ENCODE results near the gene KAT8. TPM values are rescaled to one million over a fixed set of nuclear protein-coding genes. Genes with fewer than 3 reads are reported as not detected.

KAT8 gene
- total RNA-seq, 4 donors from 2014 or later: 63.0 to 101 (median 77.8) TPM

DNA sequence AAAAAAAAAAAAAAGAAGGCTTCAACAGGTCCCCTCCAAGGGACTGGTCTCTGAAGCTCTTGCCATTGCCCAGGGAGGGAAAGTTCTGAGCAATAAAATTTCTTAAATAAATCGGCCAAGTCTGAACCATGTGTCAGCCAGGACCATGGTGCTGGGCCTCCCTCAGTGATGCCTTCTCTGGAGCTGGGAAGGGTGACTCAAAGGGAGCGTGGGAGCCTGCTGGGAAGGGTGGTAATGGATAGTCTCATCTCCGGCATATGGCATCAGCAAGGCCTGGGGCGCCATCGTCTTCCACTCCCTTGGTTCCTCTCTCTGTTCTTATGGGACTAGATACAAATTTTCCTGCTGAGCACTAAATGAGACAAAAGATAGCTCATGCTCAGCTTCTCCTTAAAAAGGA is 25.1 kb upstream of the KAT8 start:
- Histone ChIP-seq H3K36me3 (no peaks in the 10 kb centered on the region), H3K4me3 (no peak overlapping the region), H3K27ac (no peak overlapping the region), H3K9me3 (no peaks in the 10 kb centered on the region), H3K27me3 (no peaks in the 10 kb centered on the region), H3K4me1 (peaks cover 0 to 3% of the 10 kb centered on the region in 2 donors)
- TF ChIP-seq POLR2A (IDR thresholded peaks at IDR 0.05): no peak
- TF ChIP-seq, protein P1, sequence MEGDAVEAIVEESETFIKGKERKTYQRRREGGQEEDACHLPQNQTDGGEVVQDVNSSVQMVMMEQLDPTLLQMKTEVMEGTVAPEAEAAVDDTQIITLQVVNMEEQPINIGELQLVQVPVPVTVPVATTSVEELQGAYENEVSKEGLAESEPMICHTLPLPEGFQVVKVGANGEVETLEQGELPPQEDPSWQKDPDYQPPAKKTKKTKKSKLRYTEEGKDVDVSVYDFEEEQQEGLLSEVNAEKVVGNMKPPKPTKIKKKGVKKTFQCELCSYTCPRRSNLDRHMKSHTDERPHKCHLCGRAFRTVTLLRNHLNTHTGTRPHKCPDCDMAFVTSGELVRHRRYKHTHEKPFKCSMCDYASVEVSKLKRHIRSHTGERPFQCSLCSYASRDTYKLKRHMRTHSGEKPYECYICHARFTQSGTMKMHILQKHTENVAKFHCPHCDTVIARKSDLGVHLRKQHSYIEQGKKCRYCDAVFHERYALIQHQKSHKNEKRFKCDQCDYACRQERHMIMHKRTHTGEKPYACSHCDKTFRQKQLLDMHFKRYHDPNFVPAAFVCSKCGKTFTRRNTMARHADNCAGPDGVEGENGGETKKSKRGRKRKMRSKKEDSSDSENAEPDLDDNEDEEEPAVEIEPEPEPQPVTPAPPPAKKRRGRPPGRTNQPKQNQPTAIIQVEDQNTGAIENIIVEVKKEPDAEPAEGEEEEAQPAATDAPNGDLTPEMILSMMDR (IDR thresholded peaks at IDR 0.05): no peak
- intact Hi-C loops (cut with DNase I; ENCODE audit: low total_unique reads): no loop called here
- DNase-seq: no peak

DNA sequence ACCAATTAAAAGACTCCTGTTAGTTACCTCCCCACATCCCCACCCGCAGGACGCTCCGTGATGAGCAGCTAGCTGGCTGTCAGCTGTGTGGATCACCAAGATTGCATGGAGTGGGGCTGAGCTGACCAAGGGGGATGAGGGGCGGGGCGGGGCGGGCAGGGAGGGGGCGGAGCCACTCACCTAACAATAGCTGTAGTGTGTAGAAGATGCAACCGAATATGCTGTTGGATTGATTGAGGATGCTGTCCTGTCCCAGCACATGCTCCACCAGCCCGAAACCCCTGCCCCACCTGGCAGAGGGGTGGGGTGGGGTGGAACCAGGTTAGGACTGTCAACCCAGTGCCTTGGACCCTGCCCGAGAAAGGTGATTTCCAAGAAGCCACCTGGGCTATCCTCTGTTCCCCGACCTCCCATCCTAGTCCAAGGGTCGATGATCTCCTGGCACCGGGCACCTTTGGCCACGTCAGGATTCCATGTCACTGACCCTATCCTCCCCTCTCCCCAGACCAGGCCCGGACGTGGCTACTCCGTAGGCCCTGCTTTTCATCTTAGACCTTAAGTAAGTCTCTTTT is 24.2 kb upstream of the KAT8 start:
- Histone ChIP-seq H3K4me1 (peaks cover 0 to 3% of the 10 kb centered on the region in 2 donors), H3K9me3 (no peaks in the 10 kb centered on the region), H3K36me3 (no peaks in the 10 kb centered on the region), H3K4me3 (peak overlapping the region in 1 of 2 donors; percentile 65), H3K27ac (peak overlapping the region in 1 of 2 donors; percentile 89), H3K27me3 (no peaks in the 10 kb centered on the region)
- no peak for TF ChIP-seq POLR2A (IDR thresholded peaks at IDR 0.05)
- TF ChIP-seq, protein P1 (IDR thresholded peaks at IDR 0.05): no peak
- intact Hi-C loops (cut with DNase I; ENCODE audit: low total_unique reads): no loop called here
- no peak for DNase-seq

DNA sequence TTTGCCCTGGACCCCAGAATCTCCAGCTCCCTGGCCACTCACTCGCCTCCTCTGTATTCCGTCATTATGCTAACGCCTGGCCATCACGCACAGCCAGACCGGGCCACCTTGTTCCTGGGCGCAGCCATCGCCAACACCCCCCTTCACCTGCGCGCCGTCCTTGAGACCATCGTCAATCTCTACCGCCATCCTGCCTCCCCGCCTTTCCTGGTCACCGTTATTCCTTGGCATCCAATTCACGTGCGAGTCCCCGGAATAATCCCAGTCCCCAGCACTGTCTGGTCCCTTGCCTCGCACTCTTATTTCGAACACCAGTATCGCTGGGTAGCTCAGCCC is 23.4 kb upstream of the KAT8 start:
- no peaks in the 10 kb centered on the region for H3K27me3 ChIP-seq
- H3K36me3 ChIP-seq: no peaks in the 10 kb centered on the region
- H3K4me1 ChIP-seq: peaks cover 0 to 3% of the 10 kb centered on the region in 2 donors
- intact Hi-C loops (cut with DNase I; ENCODE audit: low total_unique reads): no loop called here
- no peaks in the 10 kb centered on the region for H3K9me3 ChIP-seq
- no peak for DNase-seq
- TF ChIP-seq, protein P1 (IDR thresholded peaks at IDR 0.05): no peak
- no peak for TF ChIP-seq POLR2A (IDR thresholded peaks at IDR 0.05)
- peak overlapping the region; percentile 69 to 89 for H3K27ac ChIP-seq
- peak overlapping the region; percentile 62 to 65 for H3K4me3 ChIP-seq

DNA sequence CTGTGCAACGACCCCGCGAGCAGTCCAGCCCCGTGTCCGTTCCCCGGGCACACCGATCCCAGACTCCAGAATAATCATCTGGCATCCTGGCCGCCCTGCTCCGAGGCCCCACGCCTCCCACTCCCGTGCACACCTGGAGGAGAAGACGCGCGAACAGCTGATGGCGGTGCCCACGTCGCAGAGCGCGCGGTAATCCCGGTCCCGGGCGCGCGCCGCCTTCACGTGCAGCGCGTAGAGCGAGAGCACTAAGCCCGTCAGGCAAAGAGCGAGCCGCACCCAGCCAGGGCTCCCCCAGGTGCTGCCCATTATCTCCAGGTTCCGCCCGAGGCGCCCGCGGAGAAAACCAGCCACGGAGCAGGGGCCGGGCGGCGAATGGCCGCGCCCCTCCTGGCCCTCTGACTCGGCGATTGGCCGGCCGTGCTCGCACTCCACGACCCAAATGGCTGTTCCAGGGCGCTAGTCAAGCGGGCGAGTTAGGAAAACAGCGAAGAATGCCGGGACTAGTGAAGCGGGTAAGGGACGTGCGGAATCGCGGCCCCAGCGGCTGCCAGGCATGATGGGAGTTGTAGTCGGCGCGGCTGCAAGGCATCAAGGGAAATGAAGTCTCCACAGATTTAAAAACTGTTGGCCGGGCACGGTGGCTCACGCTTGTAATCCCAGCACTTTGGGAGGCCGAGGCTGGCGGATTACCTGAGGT is 22.9 kb upstream of the KAT8 start, which contains the start of gene VKORC1:
VKORC1 (minus strand) TSS at position 374 of the 697 bp plus-strand sequence; CDS start at position 306, 68 bp downstream.
- H3K36me3 ChIP-seq: no peaks in the 10 kb centered on the region
- DNase-seq: peak; percentile 94 to 95
- H3K4me3 ChIP-seq: peak within 1 kb of the TSS; percentile 62 to 65
- intact Hi-C loops (cut with DNase I; ENCODE audit: low total_unique reads): no loop called here
- no peaks in the 10 kb centered on the region for H3K27me3 ChIP-seq
- peaks cover 0 to 3% of the 10 kb centered on the region in 2 donors for H3K4me1 ChIP-seq
- no peaks in the 10 kb centered on the region for H3K9me3 ChIP-seq
- peak; percentile 60 for TF ChIP-seq POLR2A (IDR thresholded peaks at IDR 0.05)
- TF ChIP-seq, protein P1 (IDR thresholded peaks at IDR 0.05): peak in 1 of 4 experiments; percentile 35
- H3K27ac ChIP-seq: peak within 1 kb of the TSS; percentile 69 to 89

Data from uterus (tissue), 4 donors.